ENCODE data around the gene GALNT17.

GALNT17 gene

GRCh38 chr7:71311576-71311975 is 179.6 kb downstream of the GALNT17 start:
- TF ChIP-seq MAX (IDR thresholded peaks at IDR 0.05) = no peak
- TF ChIP-seq EGR1 (IDR thresholded peaks at IDR 0.05) = no peak
- no peak for TF ChIP-seq REST (IDR thresholded peaks at IDR 0.05; ENCODE audit: low read depth)
- no peak for TF ChIP-seq YY1 (IDR thresholded peaks at IDR 0.05; ENCODE audit: low read depth)
- no peak for TF ChIP-seq CEBPB (IDR thresholded peaks at IDR 0.05)
- no peak for TF ChIP-seq FOXM1 (IDR thresholded peaks at IDR 0.05; ENCODE audit: borderline replicate concordance, low read depth)
- TF ChIP-seq CREB1 (IDR thresholded peaks at IDR 0.05; ENCODE audit: low read depth) = no peak
- TF ChIP-seq TCF12 (IDR thresholded peaks at IDR 0.05; ENCODE audit: low read depth) = no peak
- TF ChIP-seq TEAD4 (IDR thresholded peaks at IDR 0.05) = no peak
- no peak for TF ChIP-seq TAF1 (IDR thresholded peaks at IDR 0.05; ENCODE audit: low read depth)
- TF ChIP-seq USF1 (IDR thresholded peaks at IDR 0.05) = no peak
- TF ChIP-seq ZBTB7A (IDR thresholded peaks at IDR 0.05; ENCODE audit: low read depth) = no peak
- no peak for TF ChIP-seq RAD21 (IDR thresholded peaks at IDR 0.05; ENCODE audit: low read depth)
- TF ChIP-seq NFIC (IDR thresholded peaks at IDR 0.05) = no peak
- TF ChIP-seq EP300 (IDR thresholded peaks at IDR 0.05; ENCODE audit: borderline replicate concordance) = no peak

GRCh38 chr7:71312755-71313490 is 181.0 kb downstream of the GALNT17 start:
- TF ChIP-seq MAX (IDR thresholded peaks at IDR 0.05) (no peak), TAF1 (IDR thresholded peaks at IDR 0.05; ENCODE audit: low read depth) (no peak), REST (IDR thresholded peaks at IDR 0.05; ENCODE audit: low read depth) (no peak), FOXM1 (IDR thresholded peaks at IDR 0.05; ENCODE audit: borderline replicate concordance, low read depth) (no peak), EP300 (IDR thresholded peaks at IDR 0.05; ENCODE audit: borderline replicate concordance) (no peak), ZBTB7A (IDR thresholded peaks at IDR 0.05; ENCODE audit: low read depth) (no peak), TEAD4 (IDR thresholded peaks at IDR 0.05) (no peak), CEBPB (IDR thresholded peaks at IDR 0.05) (no peak), TCF12 (IDR thresholded peaks at IDR 0.05; ENCODE audit: low read depth) (no peak)

- TF ChIP-seq FOXM1 (IDR thresholded peaks at IDR 0.05; ENCODE audit: borderline replicate concordance, low read depth) (no peak), REST (IDR thresholded peaks at IDR 0.05; ENCODE audit: low read depth) (no peak), TAF1 (IDR thresholded peaks at IDR 0.05; ENCODE audit: low read depth) (no peak), EP300 (IDR thresholded peaks at IDR 0.05; ENCODE audit: borderline replicate concordance) (no peak), CREB1 (IDR thresholded peaks at IDR 0.05; ENCODE audit: low read depth) (no peak), TCF12 (IDR thresholded peaks at IDR 0.05; ENCODE audit: low read depth) (no peak), ZBTB7A (IDR thresholded peaks at IDR 0.05; ENCODE audit: low read depth) (no peak), NFIC (IDR thresholded peaks at IDR 0.05) (no peak)
These were observed 181.6 kb downstream of the GALNT17 start for GRCh38 chr7:71313553-71313952.

GRCh38 chr7:71320916-71321315 is 189.0 kb downstream of the GALNT17 start:
- TF ChIP-seq CREB1 (IDR thresholded peaks at IDR 0.05; ENCODE audit: low read depth) (no peak), TCF12 (IDR thresholded peaks at IDR 0.05; ENCODE audit: low read depth) (no peak), ZBTB7A (IDR thresholded peaks at IDR 0.05; ENCODE audit: low read depth) (no peak), USF1 (IDR thresholded peaks at IDR 0.05) (no peak), EP300 (IDR thresholded peaks at IDR 0.05; ENCODE audit: borderline replicate concordance) (no peak), CEBPB (IDR thresholded peaks at IDR 0.05) (no peak), YY1 (IDR thresholded peaks at IDR 0.05; ENCODE audit: low read depth) (no peak)
